SU-DHL-6 (cell line): ENCODE results near the gene MCOLN1.

Source experiments
- EZH2phosphoT487 ChIP-seq: fragments of 200-600 bp; sonication (generic), shearing (Covaris generic); conservative IDR thresholded peaks from 2 replicates; pipeline ENCODE4 v1.6.1; 2018; ENCODE audit warnings: mild to moderate bottlenecking, antibody characterized with exemption, low read length, moderate library complexity, mixed read lengths
- TF ChIP-seq, protein P1 (sequence below): fragments of 200-600 bp; sonication (generic); IDR thresholded peaks from one replicate; pipeline ENCODE4 v1.5.1; 2017; ENCODE audit warnings: antibody characterized with exemption, mild to moderate bottlenecking, low read length, moderate library complexity; ENCODE audit not compliant: insufficient read depth, poor library complexity, severe bottlenecking

- TF ChIP-seq, protein P1, sequence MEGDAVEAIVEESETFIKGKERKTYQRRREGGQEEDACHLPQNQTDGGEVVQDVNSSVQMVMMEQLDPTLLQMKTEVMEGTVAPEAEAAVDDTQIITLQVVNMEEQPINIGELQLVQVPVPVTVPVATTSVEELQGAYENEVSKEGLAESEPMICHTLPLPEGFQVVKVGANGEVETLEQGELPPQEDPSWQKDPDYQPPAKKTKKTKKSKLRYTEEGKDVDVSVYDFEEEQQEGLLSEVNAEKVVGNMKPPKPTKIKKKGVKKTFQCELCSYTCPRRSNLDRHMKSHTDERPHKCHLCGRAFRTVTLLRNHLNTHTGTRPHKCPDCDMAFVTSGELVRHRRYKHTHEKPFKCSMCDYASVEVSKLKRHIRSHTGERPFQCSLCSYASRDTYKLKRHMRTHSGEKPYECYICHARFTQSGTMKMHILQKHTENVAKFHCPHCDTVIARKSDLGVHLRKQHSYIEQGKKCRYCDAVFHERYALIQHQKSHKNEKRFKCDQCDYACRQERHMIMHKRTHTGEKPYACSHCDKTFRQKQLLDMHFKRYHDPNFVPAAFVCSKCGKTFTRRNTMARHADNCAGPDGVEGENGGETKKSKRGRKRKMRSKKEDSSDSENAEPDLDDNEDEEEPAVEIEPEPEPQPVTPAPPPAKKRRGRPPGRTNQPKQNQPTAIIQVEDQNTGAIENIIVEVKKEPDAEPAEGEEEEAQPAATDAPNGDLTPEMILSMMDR = no peak
- no peak for TF ChIP-seq EZH2phosphoT487
These were observed 44.1 kb upstream of the MCOLN1 start for GRCh38 chr19:7478173-7478842.
